Lung (tissue), 12 donors: Measurements from ENCODE around the gene LRIT1. TPM values are rescaled to one million over a fixed set of nuclear protein-coding genes. Genes with fewer than 3 reads are reported as not detected.
A peak's percentile ranks its signal among the peaks of the same experiment; 100 is the strongest.
"Not testable (repeated sequence)": the region's sequence is repeated elsewhere in the genome, so short reads cannot be mapped to it uniquely, and the experiment has no call there.

Experiments used
- ATAC-seq: fragments of 200-7000 bp; cut with Tn5 transposase; one replicate; pipeline ENCODE4 v1.9.1; 2020; ENCODE audit warnings: moderate number of reproducible peaks; ENCODE audit not compliant: insufficient read depth, low FRiP score
- DNase-seq, 3 donors: peaks; one replicate each; pipeline ENCODE4 v3.0.0-alpha.2; 2013 to 2017
- H3K27ac ChIP-seq, 2 donors: one replicate each; pipeline ENCODE4 v1.5.1; 2013; ENCODE audit warnings: mild to moderate bottlenecking in 2 of 2, moderate library complexity in 2 of 2, control low read depth in 1 of 2, inconsistent platforms in 1 of 2, low read depth in 1 of 2, low read length in 1 of 2
- H3K27me3 ChIP-seq, 3 donors: one replicate each; pipeline ENCODE4 v1.5.1; 2013; ENCODE audit warnings: low read length in 2 of 3; ENCODE audit not compliant: control insufficient read depth in 3 of 3, insufficient read depth in 3 of 3
- H3K36me3 ChIP-seq, 4 donors: one replicate each; pipeline ENCODE4 v1.5.1; 2013; ENCODE audit warnings: low read length in 4 of 4, mild to moderate bottlenecking in 1 of 4, moderate library complexity in 1 of 4; ENCODE audit not compliant: control insufficient read depth in 4 of 4, insufficient read depth in 4 of 4
- H3K4me1 ChIP-seq, 5 donors: one replicate each; pipeline ENCODE4 v1.5.1; 2013; ENCODE audit warnings: low read length in 5 of 5, mild to moderate bottlenecking in 2 of 5, moderate library complexity in 1 of 5; ENCODE audit not compliant: control insufficient read depth in 5 of 5, insufficient read depth in 5 of 5
- H3K4me3 ChIP-seq: one replicate; pipeline ENCODE4 v1.5.1; 2013; ENCODE audit warnings: mild to moderate bottlenecking, control low read depth, moderate library complexity
- H3K9ac ChIP-seq, 2 donors: one replicate each; pipeline ENCODE4 v1.5.1; 2013; ENCODE audit warnings: low read length in 2 of 2, control low read depth in 1 of 2; ENCODE audit not compliant: insufficient read depth in 1 of 2
- H3K9me3 ChIP-seq, 4 donors: one replicate each; pipeline ENCODE4 v1.5.1; 2013; ENCODE audit warnings: low read length in 3 of 4, mild to moderate bottlenecking in 1 of 4, moderate library complexity in 1 of 4; ENCODE audit not compliant: control insufficient read depth in 4 of 4, insufficient read depth in 3 of 4
- CTCF ChIP-seq: IDR thresholded peaks from 2 replicates; pipeline ENCODE4 v1.5.1; 2012; ENCODE audit warnings: mild to moderate bottlenecking; ENCODE audit errors: control extremely low read depth, extremely low read depth
- WGBS, 2 donors: extraction: QIAGEN DNeasy Blood & Tissue Kit; methylation state at CpG; one replicate each; pipeline ENCODE4 v1.1.7; 2013; 5-methylcytosine and 5-hydroxymethylcytosine counted together
- polyA plus RNA-seq, 2 donors: library from polyadenylated mRNA; stranded (reverse); fragments of 200-250 nt; gene quantifications; one replicate each; pipeline ENCODE4 v1.2.1, GENCODE V29; 2013
- total RNA-seq, 2 donors: library from RNA; depleted of rRNA in 1 of 2; stranded (reverse); fragments of >200 nt in 1 of 2; gene quantifications; one replicate each; pipeline ENCODE4 v1.2.1, GENCODE V29; 2014 to 2021
- donor health status: control.
- donor health status: control.
- donor health status: Bipolar disorder and iron deficiency.
- donor health status: healthy.
- donor health status: DM: yes; HTN: yes; CAD: no.

The LRIT1 gene
- total and polyA plus RNA-seq, 4 donors, result not detected

DNA sequence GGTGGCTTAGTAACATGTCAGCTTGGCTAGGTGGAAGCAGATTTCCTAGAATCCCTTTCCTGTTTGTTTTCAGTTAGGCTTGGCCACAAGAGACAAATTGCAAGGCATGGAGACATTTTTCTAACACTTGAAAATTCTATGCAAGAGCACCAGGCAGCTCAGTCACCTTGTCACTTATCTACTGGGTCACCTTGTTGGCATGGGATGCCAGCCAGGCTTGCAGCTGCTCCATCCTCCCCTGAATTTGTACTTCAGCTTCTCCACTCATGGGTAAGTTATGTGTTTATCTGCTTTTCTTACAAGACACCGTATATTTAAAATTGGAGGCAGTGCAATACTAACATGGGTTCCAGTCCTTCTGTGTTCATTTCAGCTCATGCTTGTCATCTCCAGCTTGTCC, 46.8 kb upstream of the LRIT1 start:
- no peak overlapping the region for H3K4me3 ChIP-seq
- H3K27ac ChIP-seq, result no peak overlapping the region
- H3K9me3 ChIP-seq, result no peaks in the 10 kb centered on the region
- no peaks in the 10 kb centered on the region for H3K4me1 ChIP-seq
- ATAC-seq (no peak), DNase-seq (no peak)
- no peak for TF ChIP-seq CTCF
- H3K9ac ChIP-seq, result no peak overlapping the region
- WGBS, 2 donors, result 90 to 95% methylated on average over 1 of the region's 1 CpG
- no peaks in the 10 kb centered on the region for H3K27me3 ChIP-seq
- no peaks in the 10 kb centered on the region for H3K36me3 ChIP-seq

- no peak for TF ChIP-seq CTCF
- Histone ChIP-seq H3K4me3 (no peak overlapping the region), H3K36me3 (no peaks in the 10 kb centered on the region), H3K9ac (no peak overlapping the region), H3K4me1 (no peaks in the 10 kb centered on the region), H3K9me3 (no peaks in the 10 kb centered on the region), H3K27me3 (no peaks in the 10 kb centered on the region), H3K27ac (no peak overlapping the region)
- ATAC-seq (no peak), DNase-seq (no peak)
Observed at GRCh38 chr10:84286695-84287094, 45.3 kb upstream of the LRIT1 start.

DNA sequence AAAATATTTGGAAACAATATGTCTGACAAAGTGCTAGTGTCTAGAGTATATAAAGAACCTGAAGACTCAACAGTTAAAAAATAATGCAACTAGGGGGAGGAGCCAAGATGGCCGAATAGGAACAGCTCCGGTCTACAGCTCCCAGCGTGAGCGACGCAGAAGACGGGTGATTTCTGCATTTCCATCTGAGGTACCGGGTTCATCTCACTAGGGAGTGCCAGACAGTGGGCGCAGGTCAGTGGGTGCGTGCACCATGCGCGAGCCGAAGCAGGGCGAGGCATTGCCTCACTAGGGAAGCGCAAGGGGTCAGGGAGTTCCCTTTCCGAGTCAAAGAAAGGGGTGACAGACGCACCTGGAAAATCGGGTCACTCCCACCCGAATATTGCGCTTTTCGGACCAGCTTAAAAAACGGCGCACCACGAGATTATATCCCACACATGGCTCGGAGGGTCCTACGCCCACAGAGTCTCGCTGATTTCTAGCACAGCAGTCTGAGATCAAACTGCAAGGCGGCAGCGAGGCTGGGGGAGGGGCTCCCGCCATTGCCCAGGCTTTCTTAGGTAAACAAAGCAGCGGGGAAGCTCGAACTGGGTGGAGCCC, 38.6 kb upstream of the LRIT1 start:
- WGBS, 2 donors, result 70 to 77% methylated on average over 27 to 30 of the region's 31 CpGs
- not testable (repeated sequence) for DNase-seq, H3K9ac ChIP-seq, H3K4me3 ChIP-seq, H3K36me3 ChIP-seq, H3K27me3 ChIP-seq, H3K9me3 ChIP-seq, H3K4me1 ChIP-seq, H3K27ac ChIP-seq, ATAC-seq

- no peak overlapping the region for H3K27ac ChIP-seq
- H3K36me3 ChIP-seq, result no peaks in the 10 kb centered on the region
- TF ChIP-seq CTCF, result no peak
- ATAC-seq (peak; percentile 32), DNase-seq (no peak)
- H3K9me3 ChIP-seq, result no peaks in the 10 kb centered on the region
- no peak overlapping the region for H3K4me3 ChIP-seq
- H3K4me1 ChIP-seq, result peaks cover 0 to 2% (median 0%) of the 10 kb centered on the region in 5 donors
- H3K27me3 ChIP-seq, result peaks cover 0 to 2% (median 0%) of the 10 kb centered on the region in 3 donors
- no peak overlapping the region for H3K9ac ChIP-seq
- 40 to 59% methylated on average over 1 of the region's 1 CpG for WGBS, 2 donors
Observed at GRCh38 chr10:84270708-84271107, 29.4 kb upstream of the LRIT1 start.
